ENCODE data around the gene SORCS2.

SORCS2 gene

DNA sequence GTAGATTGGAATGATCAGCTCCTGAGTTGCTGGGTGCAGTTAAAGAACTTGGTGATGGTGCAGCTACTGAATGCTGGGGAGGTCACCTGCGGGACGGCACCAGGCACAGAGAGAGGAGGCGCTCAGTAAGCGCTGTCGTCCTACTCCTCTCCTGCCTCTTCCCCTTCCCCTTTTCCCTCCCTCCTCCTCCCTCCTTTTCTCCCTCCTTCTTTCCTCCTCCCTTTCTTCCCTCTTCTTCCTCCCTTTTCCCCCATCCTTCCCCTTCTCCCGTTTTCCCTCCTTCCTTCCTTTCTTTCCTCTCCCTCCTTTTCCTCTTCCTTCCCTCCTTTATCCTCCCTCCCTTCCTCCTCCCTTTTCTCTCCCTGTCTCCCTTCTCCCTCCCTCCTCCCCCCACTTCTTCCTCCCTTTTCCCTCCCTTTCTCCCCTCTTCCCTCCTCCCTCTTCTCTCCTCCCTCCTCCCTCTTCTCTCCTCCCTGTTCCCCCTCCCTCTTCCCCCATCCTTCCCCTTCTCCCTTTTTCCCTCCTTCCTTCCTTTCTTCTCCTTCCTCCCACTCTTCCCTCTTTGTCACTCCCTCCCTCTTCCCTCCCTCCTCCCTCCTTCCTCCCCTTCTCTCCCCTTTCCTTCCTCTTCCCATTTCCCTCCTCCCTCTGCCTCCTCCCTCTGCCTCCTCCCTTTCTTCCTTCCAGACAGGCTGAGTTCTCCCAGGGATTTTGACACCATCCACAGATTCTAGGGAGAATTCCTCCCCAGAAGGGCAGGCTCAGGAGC lies 330.3 kb downstream of the SORCS2 start:
- DNase-seq, result no peak

DNA sequence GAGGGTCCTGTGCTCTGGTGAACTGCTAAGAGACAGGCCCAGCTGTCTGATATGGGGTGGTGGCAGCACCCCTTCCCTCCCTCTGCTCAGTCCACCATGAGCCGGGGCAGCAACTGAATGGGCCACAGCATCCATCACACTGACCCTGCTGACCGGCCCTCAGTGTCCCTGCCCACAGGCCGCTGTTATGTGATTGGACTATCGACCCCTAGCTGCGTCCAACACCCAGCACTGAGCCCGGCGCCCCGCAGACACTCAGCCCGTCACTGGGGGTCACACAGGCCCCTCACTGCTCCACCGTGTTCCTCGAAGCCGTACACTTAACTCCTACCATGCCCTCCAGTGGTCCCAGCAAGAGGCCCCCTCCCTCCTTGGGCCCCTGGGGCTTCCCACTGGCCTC lies 331.2 kb downstream of the SORCS2 start:
- no peak for DNase-seq

DNA sequence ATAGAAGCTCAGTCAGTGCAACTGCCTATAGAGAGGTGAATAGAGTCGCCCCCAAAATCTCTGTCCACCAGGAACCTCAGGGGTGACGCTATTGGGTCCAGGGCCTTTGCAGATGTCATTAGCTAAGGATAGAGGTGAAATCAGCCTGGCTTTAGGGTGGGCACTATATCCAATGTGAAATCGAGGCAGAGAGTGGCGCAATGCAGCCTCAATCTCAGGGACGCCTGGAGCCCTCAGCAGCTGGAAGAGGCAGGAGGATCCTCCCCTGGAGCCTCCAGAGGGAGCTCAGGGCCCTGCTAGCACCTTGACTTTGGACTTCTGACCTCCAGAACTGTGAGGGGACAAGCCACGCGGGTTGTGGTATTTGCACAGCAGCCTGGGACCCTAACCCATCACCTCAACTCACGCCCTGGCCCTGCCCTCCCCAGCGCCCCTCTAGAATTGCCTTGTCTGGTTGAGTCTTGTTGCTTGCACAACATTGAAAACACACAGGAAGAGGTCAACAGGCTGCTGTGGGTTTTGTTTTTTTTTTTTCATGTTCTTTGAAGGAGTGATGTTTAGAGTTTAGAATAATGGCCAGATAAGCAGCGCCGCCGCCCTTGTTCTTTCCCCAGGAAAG lies 331.8 kb downstream of the SORCS2 start:
- DNase-seq, result no peak

DNA sequence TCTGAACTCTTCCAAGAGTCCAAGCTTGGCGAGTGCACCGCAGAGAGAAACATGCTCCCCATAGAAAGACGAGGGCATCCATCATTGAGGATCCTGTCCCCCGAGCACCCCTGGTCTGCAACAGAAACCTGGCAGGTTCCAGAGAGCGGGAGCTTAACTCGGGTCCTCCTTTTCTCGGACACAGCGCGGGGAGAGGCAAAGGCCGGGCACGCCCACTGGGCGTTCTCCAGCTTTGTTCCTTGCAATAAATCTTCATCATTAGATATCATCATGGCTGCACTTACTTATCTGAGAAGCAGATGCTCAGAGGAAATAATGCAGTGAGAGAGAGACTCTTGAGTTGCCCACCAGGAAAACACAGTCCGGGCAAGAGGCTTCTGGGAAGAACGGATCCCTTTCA lies 332.5 kb downstream of the SORCS2 start:
- no peak for DNase-seq

DNA sequence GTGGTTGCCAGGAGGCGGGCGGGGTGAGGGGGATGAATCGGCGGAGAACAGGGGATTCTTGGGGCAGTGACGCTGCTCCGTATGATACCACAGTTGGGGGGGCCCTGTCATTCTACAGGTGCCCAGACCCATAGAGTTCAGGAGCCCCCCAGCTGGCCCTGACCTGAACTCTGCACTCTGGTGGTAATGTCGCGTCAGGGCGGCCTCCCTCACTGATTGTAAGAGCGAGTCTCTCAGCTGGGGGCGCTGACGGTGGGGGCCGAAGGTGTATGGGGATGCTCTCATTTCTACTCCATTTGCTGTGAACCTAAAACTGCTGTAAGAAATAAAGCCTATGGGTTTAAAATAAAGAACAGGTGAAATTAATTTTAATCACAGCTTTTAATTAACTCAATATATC lies 334.2 kb downstream of the SORCS2 start:
- no peak for DNase-seq

DNA sequence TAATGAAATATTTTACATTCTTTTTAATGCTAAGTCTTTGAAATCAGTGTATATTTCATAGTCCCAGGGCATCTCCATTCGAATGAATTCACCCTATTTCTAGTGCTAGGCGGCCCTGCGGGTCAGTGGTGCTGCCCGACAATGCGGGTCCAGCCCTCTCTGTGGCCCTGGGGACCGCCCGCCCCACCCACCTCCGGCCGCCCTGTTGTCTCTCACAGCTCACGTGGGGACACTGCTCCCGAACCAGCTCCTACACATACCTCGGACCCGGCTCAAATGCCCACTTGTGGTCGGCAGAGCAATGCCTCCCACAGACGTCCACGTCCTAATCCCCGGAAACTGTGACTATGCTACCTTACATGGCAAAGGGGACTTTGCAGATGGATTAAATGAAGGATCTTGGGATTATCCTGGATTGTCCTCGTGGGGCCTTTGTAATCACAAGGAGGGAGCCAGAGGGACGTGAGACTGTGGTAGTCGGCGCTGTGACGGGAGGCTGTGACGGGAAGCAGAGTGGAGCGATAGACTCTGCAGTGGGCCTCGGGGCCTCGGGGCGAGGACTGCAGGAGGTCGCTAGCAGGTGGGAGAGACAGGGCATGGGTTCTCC lies 334.7 kb downstream of the SORCS2 start:
- DNase-seq, result no peak

DNA sequence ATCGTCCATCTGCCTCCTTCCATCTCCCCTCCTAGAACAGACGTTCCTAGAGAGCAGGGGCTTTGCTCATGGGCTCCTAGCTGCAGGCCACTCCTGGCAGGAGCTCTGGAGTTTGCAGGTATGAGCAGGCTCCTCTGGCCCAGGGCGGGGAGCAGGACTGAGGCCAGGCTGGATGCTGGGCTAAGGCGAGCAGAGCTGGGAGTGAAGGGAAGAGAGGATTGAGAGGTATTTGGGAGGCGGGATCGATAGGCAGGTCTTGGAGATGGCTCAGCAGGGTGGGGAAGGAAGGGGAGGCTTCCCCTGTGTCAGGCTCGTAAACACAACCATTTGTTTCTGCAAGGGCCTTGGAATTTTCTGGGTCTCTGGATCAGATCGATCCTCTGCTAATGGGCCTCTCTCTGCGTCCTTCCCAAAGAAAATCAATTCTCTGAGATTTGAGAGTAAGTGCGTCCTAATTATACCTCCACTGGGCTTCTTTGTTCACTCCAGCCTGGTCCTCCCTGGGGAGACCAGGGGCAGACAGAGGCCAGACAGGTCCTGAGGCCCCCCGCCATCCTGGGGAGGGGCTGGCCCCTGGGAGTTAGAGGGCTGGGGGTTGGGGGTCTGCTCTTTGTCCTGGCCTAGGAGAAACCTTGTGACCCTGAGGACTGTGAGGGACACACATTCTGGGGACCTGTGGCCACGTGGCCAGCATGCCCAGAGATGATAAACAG lies 337.2 kb downstream of the SORCS2 start:
- no peak for DNase-seq

DNA sequence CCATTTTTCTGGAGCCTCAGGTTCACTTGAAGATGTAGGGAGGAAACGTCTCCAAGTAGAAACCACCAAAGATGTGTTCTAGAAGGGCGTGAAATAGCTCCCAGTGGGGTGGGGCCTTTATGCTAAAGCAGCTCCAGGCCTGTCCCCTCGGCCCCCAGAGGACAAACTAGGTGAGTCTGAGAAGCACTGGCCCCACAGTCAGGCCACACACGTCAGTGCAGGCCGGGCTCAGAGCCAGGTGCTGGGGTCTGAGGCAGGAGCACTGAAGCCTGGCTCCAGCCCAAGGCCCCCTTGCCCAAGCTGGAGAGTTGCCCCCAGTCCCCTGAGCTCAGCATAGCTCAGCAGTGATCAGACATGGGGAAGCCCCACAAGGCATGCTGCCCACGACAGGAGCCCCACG lies 337.7 kb downstream of the SORCS2 start:
- DNase-seq, result no peak

DNA sequence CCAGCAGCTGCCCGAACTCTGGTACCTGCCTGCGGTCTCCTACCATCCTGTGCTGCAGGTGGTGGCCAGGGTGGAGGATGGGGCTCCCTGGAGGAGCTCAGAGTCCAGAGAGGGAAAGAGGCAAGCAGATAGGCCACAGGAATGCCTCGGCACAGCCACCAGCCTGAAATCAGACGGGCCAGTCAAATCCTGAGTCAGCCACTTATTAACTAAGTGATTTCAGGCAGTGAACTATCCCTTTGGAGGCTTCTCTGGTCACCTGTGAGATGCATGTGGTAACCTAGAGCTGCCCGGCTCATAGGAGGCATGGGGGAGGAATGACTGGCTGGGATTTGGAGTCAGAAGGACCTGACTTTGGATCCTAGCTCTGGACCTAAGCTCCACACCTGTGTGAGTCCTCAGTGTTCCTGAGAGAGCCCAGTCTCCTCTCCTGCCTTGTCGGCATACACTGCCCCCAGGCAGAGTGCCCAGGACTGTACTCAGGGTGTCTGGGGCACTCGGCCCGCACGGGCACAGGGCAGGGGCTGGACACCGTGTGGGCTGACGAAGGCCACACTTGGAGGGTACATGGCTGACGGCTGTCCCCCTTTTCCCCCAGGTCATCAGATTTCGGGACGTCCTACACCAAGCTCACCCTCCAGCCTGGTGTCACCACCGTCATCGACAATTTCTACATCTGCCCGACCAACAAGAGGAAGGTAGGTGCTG lies 338.7 kb downstream of the SORCS2 start:
- DNase-seq, result no peak

DNA sequence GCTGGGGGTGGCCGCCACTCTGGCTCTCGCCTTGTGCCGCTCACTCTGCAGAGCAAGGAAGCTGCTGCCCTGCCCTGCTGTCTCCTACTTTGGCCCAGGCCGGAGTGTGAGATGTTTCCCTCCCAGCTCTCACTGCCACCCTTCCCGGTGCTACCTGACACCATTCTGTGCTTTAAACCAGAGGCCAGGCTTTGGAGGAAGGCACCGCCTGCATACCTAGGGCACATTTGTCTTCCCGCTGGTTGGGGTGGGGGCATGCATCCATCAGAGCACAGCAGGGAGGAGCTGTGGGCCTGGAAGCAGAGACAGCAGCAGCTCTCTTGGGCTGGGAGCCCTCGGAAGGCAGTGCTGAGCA lies 339.3 kb downstream of the SORCS2 start:
- DNase-seq, result no peak

DNA sequence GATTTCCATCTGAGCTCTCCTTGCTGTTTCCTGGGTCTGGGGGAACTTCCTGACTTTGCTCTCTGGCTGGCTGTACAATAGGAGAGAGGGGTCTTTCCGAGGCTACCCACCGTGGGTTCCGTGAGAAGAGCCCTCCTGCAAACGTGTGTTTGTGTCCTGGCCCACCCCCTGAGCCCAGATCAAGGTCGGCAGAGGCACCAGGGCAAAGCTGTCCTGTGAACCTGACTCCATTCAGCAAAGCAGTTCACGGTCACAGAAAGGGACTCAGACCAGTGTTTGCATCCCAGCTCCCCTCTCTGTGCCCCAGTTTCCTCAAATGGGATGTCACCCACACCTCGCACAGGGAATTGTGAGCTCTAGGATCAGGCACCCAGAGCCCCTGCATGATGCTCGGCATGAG lies 339.7 kb downstream of the SORCS2 start:
- no peak for DNase-seq

DNA sequence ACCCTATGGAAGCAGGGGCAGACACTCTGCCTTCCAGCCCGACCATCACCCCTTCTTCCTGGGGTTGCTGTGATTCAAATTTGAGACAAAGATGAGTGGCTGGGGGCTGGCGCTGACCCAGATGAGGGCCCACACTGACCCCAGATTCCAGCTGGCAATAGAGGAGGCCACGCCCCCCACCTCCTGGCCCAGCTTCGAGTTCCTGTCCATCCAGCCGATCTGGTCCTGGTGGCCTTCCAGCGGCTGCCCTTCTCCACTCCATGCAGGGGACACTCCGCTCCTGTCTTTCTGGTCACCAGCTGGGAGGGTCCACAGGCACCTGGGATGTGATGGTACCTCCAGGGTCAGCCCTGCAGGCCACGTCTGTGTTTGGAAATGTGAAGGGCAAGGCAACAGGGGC lies 340.9 kb downstream of the SORCS2 start:
- DNase-seq, result no peak

DNA sequence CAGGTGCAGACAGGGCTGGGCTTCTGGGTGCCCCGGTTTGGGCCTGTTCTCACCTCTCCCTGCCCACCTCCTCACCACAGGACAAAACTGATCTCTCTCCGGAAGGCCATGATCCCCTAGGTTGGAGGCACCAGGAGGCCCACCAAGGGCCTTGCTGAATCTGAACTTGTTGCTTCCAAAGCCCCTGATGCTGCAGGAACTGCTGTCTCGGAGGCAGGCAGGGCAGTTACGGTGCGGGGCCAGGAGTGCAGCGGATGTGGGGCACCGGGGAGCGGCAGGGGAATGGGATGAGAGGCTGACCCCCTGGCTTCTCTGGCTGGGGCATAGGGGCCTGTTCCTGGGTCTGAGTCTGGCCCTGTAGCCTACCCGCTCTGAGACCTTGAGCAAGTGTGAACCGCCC lies 342.8 kb downstream of the SORCS2 start:
- DNase-seq, result no peak

DNA sequence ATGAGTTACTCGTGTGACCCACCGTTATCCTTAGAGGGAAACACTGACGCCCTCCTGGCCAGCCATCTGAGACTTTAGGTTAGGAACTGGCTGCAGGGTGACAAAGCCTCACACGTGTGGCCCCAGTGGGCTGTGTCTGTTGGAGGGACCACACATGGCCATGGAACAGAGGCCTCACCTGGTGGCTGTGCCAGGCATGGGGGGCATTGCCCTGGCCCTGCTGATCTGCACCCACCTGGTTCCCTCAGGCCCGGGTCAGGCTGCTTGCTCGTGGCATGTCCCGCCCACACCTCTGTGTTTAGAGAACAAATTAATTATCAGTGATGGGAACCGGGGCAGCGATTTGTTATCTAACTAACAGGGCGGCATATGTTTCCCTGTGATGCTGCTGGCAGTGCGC lies 343.3 kb downstream of the SORCS2 start:
- DNase-seq, result no peak

DNA sequence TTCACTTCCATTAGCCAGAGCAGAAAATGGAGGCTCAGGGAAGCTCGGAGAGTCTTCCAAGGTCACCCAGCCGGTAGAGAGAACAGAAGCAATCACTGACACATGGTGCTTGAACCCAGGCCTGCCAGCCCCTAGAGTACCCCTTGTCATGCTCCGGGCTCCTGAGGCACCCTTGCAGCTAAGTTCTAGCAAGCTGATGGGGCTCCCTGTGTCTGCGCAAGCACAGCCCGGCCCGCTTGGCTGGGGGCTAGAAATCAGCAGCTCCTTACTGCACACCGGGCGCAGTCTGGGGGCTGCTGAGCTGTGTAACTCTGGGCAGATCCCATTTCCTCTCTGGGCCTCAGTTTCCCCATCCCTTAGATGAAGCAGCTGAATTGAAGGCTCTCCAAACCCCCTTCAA lies 344.5 kb downstream of the SORCS2 start:
- no peak for DNase-seq

DNA sequence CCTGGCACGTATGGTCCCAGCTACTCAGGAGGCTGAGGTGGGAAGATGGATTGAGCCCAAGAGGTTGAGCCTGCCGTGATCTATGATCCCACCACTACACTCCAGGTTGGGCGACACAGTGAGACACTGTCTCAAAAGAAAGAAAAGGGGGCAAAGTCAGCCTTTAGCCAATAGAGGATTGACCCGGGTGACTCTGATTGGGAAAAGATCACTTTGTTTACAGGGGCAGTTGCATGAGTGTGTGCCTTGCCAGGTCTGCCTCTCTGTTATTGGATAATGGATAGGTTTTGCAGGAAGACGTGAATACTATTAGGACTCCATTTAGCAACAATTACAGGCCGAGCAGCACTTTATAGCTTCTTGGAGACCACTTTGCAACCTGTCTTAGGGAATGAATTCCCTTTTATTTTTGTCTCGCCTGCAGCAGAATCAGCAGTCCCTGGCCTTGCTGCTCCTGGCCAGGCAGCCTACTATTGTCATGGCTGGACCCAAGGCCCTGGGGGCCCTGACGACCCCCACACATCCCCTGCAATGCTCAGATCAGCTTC lies 345.6 kb downstream of the SORCS2 start:
- DNase-seq, result no peak

DNA sequence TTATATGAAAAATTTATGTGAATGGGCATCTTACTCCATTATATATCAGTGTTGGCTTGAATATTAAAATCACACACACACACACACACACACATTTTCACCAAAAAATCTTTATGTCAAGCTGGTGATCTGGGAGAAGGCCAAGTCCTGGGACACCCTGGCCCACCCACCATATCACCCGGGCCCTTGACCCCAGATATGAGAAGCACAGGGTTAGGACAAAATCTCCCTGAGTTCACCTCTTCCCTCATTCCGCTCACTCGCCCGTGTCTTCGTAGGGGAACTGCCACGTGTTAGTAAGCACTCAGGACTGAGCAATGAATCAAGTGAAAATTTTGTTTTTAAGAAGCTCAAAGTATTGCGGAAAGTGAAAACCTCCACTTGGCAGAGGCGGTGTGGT lies 346.2 kb downstream of the SORCS2 start:
- no peak for DNase-seq

DNA sequence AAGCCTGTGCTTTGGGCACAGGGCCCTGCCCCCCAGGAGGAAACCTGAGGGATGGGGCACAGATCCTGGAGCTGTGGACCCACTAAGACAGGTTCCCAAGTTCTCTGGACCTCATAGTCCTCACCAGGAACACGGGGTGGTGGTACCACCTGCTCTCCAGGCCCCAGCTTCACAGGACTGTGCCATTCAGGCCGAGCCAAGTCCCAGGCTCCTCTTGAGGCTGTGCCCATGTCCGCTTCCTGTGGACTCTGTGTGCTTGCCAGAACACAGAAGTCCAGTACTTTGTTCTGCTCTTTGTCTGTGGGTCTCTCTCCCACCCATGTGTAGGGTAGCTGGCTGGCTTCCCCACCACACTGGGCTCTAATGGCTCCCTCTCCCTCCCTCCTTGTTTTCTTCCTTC lies 346.8 kb downstream of the SORCS2 start:
- DNase-seq, result no peak

DNA sequence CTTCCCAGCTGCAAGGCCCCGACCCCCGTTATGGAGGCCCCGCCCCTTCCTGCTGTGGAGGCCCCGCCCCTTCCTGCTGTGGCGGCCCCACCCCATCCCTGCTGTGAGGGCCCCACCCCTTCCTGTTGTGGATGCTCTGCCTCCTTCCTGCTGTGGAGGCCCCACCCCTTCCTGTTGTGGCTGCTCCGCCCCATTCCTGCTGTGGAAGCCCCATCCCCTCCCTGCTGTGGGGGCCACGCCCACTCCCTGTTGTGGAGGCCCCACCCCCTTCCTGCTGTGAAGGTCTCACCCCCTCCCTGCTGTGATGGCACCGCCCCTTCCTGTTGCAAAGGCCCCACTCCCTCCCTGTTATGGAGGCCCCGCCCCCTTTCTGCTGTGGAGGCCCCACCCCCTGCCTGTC lies 347.3 kb downstream of the SORCS2 start:
- peak; percentile 41 for DNase-seq

DNA sequence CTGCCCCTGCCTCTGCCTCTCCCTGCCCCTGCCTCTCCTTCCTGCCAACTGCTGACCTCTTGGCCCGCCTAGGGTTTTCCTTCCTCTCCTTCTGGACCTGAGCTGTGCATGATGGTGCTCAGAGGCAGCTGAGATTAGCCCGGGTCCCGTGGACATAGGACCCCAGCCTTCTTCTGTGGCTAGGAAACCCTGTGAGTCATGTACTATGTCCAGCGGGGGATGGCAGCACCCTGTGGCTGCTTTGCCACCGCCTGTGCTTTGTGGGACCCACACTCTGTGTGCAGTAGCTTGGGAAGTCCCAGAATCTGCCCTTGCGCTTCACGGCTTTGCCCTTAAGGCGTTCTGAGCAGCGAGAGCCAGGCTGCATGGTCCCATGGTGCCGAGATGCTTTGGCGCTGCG lies 347.9 kb downstream of the SORCS2 start:
- DNase-seq, result no peak

DNA sequence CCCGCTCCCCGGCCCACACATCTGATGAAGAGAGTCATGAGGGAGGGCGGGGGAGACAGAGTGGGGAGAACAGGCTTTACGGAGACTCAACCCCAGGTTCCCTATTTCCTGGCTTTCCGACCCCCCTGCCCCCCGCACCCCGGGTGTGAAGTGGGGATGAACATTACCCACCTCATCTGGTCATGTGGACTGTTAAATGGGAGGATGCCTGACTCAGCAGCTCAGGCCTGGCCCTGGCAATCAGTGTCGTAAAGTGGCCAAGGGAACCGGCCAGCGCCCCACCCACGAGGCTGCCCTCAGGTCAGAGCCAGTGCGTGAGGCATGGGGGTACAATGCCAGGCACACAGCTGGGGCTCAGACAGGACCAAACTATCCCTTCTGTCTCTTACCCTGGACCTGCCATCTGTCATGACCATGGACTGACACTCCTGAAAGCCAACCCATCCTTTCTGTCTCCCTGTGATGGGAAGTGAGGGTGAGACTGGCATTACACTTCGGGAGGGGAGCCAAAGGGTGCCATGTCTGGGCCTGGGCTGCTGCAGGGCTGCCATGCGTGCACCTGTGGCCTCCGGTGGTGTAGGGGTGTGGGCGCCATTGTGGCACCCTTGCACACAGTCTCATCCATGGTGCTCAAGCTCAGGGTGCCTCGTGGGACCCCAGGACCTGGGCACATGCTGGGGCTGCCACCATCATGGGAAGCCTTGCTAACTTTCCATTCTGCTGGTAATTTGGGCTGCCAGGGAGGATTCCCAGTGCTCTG lies 348.5 kb downstream of the SORCS2 start:
- no peak for DNase-seq

DNA sequence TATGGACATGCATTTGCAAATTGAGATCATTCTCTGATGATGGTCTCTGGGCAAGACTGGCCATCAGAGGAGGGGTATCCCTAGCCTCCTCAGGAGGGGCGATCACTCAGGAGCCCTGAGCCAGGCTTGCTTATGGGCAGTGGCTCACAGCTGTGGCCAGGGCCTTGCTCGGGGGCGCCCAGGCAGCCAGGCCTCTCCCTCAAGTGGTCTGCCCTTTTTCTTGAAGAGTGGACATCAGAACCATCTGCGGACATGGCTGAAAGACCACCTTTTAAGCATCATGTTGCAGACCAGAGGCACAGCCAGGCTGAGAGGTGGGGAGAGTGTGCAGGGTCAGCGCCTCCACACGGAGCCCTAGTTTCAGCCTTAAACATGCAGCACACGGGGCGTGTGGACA lies 349.1 kb downstream of the SORCS2 start:
- no peak for DNase-seq
